GM10266 (cell line): ENCODE results near the gene DOLPP1.

Experiments used
- DNase-seq: peaks from one replicate; pipeline ENCODE4 v3.0.0; 2012; ENCODE audit errors: extremely low spot score
- TF ChIP-seq, protein P1 (sequence below): IDR thresholded peaks from 2 replicates; pipeline ENCODE4 v1.5.1; 2012; ENCODE audit warnings: mild to moderate bottlenecking, low read depth; ENCODE audit not compliant: control insufficient read depth, insufficient read depth; ENCODE audit errors: missing control alignments

The DOLPP1 gene

GRCh38 chr9:129037767-129038098 is 43.2 kb upstream of the DOLPP1 start:
- TF ChIP-seq, protein P1, sequence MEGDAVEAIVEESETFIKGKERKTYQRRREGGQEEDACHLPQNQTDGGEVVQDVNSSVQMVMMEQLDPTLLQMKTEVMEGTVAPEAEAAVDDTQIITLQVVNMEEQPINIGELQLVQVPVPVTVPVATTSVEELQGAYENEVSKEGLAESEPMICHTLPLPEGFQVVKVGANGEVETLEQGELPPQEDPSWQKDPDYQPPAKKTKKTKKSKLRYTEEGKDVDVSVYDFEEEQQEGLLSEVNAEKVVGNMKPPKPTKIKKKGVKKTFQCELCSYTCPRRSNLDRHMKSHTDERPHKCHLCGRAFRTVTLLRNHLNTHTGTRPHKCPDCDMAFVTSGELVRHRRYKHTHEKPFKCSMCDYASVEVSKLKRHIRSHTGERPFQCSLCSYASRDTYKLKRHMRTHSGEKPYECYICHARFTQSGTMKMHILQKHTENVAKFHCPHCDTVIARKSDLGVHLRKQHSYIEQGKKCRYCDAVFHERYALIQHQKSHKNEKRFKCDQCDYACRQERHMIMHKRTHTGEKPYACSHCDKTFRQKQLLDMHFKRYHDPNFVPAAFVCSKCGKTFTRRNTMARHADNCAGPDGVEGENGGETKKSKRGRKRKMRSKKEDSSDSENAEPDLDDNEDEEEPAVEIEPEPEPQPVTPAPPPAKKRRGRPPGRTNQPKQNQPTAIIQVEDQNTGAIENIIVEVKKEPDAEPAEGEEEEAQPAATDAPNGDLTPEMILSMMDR, result no peak
- DNase-seq, result no peak

DNA sequence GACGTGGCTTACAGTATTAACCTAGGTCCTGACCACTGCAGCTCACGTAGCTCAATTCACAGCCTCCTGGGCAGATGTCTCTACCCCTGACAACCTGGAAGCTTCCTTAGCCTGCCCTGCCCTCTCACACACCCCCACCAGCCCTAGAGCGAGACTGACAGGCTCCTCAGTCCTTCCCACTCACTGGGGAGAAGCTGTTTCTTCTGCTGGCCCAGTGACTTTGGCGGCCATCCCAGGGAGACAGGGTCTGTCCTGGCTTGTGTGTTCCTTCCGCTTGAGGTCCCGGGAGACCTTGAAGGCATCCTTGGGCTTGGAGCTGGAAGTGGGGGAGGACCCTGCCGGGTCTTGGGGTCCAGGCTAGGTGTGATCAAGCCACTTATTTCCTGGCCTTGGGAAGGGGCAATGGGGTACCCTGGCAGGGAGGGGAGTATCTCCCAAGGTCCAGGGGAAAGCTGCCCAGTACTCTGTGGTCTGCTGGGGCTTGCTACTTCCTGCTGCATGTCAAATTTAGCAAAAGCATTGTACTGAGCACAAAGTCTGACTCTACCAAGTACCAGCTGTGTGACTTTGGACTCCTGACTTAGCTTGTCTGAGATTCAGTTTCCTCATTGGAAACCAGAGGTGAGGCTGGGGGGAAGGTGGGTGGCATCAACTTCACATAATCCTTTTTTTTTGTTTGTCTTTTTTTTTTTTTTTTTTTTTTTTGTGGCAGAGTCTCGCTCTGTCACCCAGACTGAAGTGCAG is 42.6 kb upstream of the DOLPP1 start:
- TF ChIP-seq, protein P1, result no peak
- DNase-seq, result no peak

GRCh38 chr9:129040113-129040643 is 40.7 kb upstream of the DOLPP1 start:
- no peak for DNase-seq
- TF ChIP-seq, protein P1, result no peak

GRCh38 chr9:129042016-129042415 is 38.9 kb upstream of the DOLPP1 start:
- TF ChIP-seq, protein P1, result no peak

GRCh38 chr9:129052592-129052991 is 28.3 kb upstream of the DOLPP1 start:
- TF ChIP-seq, protein P1, result no peak
- no peak for DNase-seq

More at GRCh38 chr9:129042016-129042415, 38.9 kb upstream of the DOLPP1 start:
- no peak for DNase-seq

- TF ChIP-seq, protein P1, result no peak
- no peak for DNase-seq
Observed at GRCh38 chr9:129053020-129053419, 27.9 kb upstream of the DOLPP1 start.

DNA sequence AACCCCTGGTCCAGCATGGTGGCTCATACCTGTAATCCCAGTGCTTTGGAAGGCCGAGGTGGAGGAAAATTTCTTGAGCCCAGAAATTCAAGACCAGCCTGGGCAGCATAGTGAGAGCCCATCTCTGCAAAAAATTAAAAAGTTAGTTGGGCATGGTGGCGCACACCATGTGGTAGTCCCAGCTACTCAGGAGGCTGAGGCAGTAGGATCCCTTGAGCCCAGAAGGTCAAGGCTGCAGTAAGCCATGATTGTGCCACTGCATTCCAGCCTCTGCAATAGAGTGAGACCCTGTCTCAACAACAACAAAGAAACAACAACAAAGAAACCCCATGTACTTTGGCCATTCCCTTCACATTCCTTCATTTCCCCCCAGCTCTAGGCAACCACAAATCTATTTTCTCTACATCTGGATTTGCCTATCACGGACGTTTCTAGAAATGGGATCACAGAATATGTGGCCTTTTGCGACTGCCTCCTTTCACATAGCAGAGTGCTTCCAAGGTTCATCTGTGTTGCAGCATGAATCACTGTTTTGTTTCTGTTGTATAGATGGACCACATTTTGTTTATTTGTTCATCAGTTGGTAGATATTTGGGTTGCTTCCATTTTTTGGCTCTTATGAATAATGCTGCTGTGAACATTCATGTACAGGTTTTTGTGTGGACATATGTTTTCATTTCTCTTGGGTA is 26.6 kb upstream of the DOLPP1 start:
- DNase-seq, result no peak
- TF ChIP-seq, protein P1, result no peak
